ENCODE results near the gene KRT84. TPM values are rescaled to one million over a fixed set of nuclear protein-coding genes. Genes with fewer than 3 reads are reported as not detected.

The KRT84 gene
- total and polyA plus RNA-seq, 8 donors, result not detected

DNA sequence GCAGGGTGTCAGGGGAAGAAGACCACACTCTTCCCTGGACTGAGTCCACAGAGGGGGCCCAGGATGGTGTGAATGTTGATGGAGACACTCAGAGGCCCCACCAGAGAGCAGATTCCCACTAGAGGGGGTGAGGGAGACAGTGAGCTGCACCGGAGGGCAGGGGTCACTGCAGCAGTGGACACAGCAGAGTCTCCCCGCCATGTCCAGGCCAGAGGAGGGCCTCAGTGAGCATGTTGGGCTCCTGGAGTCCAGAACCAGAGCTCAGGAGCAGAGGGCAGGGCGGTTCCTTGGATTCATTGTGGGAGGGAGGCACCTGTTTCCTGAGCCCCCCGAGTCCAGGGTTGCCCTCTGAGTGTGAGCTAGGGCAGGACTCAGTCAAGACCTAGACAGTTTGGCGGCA is 22.5 kb upstream of the KRT84 start:
- peaks cover 0 to 10% (median 0%) of the 10 kb centered on the region in 4 donors for H3K4me1 ChIP-seq
- intact Hi-C loops (cut with DNase I; ENCODE audit: low total_unique reads), result no loop called here
- 78 to 87% (median 87%) methylated on average over 5 of the region's 5 CpGs for WGBS, 5 donors

GRCh38 chr12:52405922-52406385 is 20.5 kb upstream of the KRT84 start, which contains the start of gene KRT82:
KRT82 (minus strand) TSS chr12:52406335; CDS start chr12:52406277, 58 bp downstream.
- intact Hi-C loops (cut with DNase I; ENCODE audit: low total_unique reads), result no loop called here
- WGBS, 5 donors, result 86 to 93% (median 91%) methylated on average over 12 to 14 of the region's 14 CpGs
- no peak for TF ChIP-seq EP300 (IDR thresholded peaks at IDR 0.05)
- no peak for TF ChIP-seq POLR2A (IDR thresholded peaks at IDR 0.05)
- TF ChIP-seq, protein P1, sequence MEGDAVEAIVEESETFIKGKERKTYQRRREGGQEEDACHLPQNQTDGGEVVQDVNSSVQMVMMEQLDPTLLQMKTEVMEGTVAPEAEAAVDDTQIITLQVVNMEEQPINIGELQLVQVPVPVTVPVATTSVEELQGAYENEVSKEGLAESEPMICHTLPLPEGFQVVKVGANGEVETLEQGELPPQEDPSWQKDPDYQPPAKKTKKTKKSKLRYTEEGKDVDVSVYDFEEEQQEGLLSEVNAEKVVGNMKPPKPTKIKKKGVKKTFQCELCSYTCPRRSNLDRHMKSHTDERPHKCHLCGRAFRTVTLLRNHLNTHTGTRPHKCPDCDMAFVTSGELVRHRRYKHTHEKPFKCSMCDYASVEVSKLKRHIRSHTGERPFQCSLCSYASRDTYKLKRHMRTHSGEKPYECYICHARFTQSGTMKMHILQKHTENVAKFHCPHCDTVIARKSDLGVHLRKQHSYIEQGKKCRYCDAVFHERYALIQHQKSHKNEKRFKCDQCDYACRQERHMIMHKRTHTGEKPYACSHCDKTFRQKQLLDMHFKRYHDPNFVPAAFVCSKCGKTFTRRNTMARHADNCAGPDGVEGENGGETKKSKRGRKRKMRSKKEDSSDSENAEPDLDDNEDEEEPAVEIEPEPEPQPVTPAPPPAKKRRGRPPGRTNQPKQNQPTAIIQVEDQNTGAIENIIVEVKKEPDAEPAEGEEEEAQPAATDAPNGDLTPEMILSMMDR (IDR thresholded peaks at IDR 0.05), result no peak
- no peak for TF ChIP-seq POLR2AphosphoS5 (IDR thresholded peaks at IDR 0.05)
- no peak for DNase-seq
- no peaks in the 10 kb centered on the region for H3K27me3 ChIP-seq
- H3K9me3 ChIP-seq, result no peaks in the 10 kb centered on the region
- peaks cover 0 to 2% (median 0%) of the 10 kb centered on the region in 4 donors for H3K4me1 ChIP-seq
- H3K27ac ChIP-seq, result no peak within 1 kb of the TSS
- no peaks in the 10 kb centered on the region for H3K36me3 ChIP-seq
- H3K4me3 ChIP-seq, result no peak within 1 kb of the TSS

More for the DNA sequence above, 22.5 kb upstream of the KRT84 start:
- H3K9me3 ChIP-seq, result no peaks in the 10 kb centered on the region
- no peak overlapping the region for H3K4me3 ChIP-seq
- no peaks in the 10 kb centered on the region for H3K27me3 ChIP-seq
- DNase-seq, result no peak
- no peak overlapping the region for H3K27ac ChIP-seq
- no peak for TF ChIP-seq EP300 (IDR thresholded peaks at IDR 0.05)
- no peak for TF ChIP-seq POLR2A (IDR thresholded peaks at IDR 0.05)
- no peak for TF ChIP-seq POLR2AphosphoS5 (IDR thresholded peaks at IDR 0.05)
- TF ChIP-seq, protein P1 (IDR thresholded peaks at IDR 0.05), result no peak
- no peaks in the 10 kb centered on the region for H3K36me3 ChIP-seq

- H3K36me3 ChIP-seq, result no peaks in the 10 kb centered on the region
- TF ChIP-seq POLR2A (IDR thresholded peaks at IDR 0.05) (no peak), EP300 (IDR thresholded peaks at IDR 0.05) (no peak), POLR2AphosphoS5 (IDR thresholded peaks at IDR 0.05) (no peak)
- TF ChIP-seq, protein P1 (IDR thresholded peaks at IDR 0.05), result no peak
- H3K4me1 ChIP-seq, result no peaks in the 10 kb centered on the region
- no peaks in the 10 kb centered on the region for H3K9me3 ChIP-seq
- DNase-seq, result no peak
- H3K4me3 ChIP-seq, result no peak overlapping the region
- intact Hi-C loops (cut with DNase I; ENCODE audit: low total_unique reads), result no loop called here
- 82 to 100% (median 93%) methylated on average over 1 to 3 of the region's 3 CpGs for WGBS, 5 donors
- H3K27me3 ChIP-seq, result peaks cover 0 to 7% (median 0%) of the 10 kb centered on the region in 3 donors
- no peak overlapping the region for H3K27ac ChIP-seq
Observed at GRCh38 chr12:52404951-52405350, 19.5 kb upstream of the KRT84 start.

DNA sequence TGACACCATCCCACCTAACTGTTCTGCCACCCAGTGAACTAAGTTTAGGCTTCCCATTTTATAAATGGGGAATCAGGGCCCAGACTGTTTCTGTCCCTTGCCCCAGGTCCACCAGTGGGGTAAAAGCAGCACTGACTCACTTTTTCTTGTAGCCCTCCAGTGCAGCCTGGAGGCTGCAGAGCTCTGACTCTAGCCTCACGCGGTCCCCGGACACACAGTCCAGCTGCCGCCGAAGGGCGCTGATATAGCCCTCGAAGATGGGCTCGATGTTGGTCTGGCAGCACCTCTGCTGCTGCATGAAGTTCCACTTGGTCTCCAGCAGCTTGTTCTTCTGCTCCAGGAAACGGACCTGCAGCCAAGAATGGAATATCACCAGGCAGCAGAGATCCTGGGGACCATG is 18.1 kb upstream of the KRT84 start:
- no peak for DNase-seq
- no peak for TF ChIP-seq EP300 (IDR thresholded peaks at IDR 0.05)
- no peak for TF ChIP-seq POLR2AphosphoS5 (IDR thresholded peaks at IDR 0.05)
- TF ChIP-seq POLR2A (IDR thresholded peaks at IDR 0.05), result no peak
- TF ChIP-seq, protein P1 (IDR thresholded peaks at IDR 0.05), result no peak
- 82 to 94% (median 92%) methylated on average over 9 of the region's 9 CpGs for WGBS, 5 donors
- no peak overlapping the region for H3K27ac ChIP-seq
- no peaks in the 10 kb centered on the region for H3K9me3 ChIP-seq
- H3K36me3 ChIP-seq, result no peaks in the 10 kb centered on the region
- peaks cover 0 to 12% (median 0%) of the 10 kb centered on the region in 3 donors for H3K27me3 ChIP-seq
- no peak overlapping the region for H3K4me3 ChIP-seq
- H3K4me1 ChIP-seq, result no peaks in the 10 kb centered on the region
- intact Hi-C loops (cut with DNase I; ENCODE audit: low total_unique reads), result no loop called here

All from stomach (tissue), 9 donors.